GM18861 (cell line): ENCODE measurements around the gene PTPMT1.

Source experiments
- ATAC-seq: cut with Tn5 transposase; IDR thresholded peaks from one replicate; pipeline ENCODE4 v1.9.1; 2021; ENCODE audit not compliant: unreplicated experiment

PTPMT1 gene

DNA sequence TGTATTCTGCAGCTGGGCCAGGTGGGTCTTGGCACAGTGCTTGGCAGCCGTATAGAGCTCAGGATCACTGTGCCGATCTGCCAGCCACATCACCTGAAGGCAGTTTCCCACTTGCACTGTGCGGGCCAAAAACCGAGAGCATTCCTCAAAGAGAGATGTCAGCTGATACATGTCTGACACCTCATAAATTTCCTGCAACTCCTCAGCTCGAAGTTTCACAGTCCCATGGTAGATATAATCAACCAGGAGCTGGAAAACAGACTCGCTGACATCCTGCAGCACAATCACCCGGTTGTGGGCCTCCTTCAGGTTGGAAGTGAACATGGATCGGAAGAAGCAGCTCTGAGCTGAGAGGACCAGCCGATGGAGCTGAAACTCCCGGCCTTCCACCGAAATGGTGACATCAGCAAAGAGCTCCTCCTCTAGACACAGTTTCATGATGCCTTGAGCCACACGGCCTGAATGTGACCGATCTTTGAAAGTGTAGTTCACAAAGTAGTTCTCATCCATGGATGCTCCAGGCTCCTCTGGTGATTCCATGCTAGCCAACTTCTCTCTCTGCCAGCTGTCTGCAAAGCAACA lies 12.2 kb downstream of the PTPMT1 start:
- ATAC-seq: no peak

GRCh38 chr11:47578524-47579494 lies 13.4 kb downstream of the PTPMT1 start, which contains the start of the genes KBTBD4 and NDUFS3:
Gene KBTBD4, minus strand, starts transcription at chr11:47578970. Its CDS starts 19 bp downstream, at chr11:47578951.
Gene NDUFS3, plus strand, starts transcription at chr11:47579074. Its CDS starts 18 bp downstream, at chr11:47579092.
- ATAC-seq: peak; percentile 79

- no peak for ATAC-seq
These were observed 18.4 kb downstream of the PTPMT1 start for GRCh38 chr11:47583844-47584243.

- no peak for ATAC-seq
These were observed 20.9 kb downstream of the PTPMT1 start, which contains the start of gene FAM180B for GRCh38 chr11:47586098-47586855. Gene FAM180B, plus strand, starts transcription at chr11:47586678. Its CDS starts 91 bp downstream, at chr11:47586769.

GRCh38 chr11:47587039-47587716 lies 21.8 kb downstream of the PTPMT1 start:
- ATAC-seq: no peak

- ATAC-seq: no peak
These were observed 22.4 kb downstream of the PTPMT1 start for GRCh38 chr11:47587723-47588326.

GRCh38 chr11:47589118-47589517 lies 23.7 kb downstream of the PTPMT1 start:
- ATAC-seq: no peak

DNA sequence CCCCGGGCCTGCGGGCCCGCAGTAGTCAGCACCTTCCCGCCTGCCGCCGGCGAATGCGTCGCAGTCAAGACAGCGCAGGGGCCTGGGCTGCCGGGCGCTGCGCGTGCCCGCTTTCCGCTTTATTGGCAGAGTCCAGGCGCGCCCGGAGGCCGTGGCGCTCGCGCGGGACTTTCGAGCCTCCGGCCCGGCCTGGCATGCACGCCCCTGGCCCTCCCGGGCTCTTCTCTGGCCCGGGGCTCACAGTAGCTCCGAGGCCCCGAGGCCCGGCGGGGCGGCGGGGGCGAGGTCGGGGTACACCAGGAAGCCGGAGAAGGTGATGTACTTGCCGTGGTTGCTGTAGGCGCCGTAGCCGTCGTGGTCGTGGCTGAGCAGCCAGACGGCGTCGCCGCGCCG lies 24.2 kb downstream of the PTPMT1 start:
- ATAC-seq: no peak

- no peak for ATAC-seq
These were observed 24.8 kb downstream of the PTPMT1 start for GRCh38 chr11:47589977-47590861.

DNA sequence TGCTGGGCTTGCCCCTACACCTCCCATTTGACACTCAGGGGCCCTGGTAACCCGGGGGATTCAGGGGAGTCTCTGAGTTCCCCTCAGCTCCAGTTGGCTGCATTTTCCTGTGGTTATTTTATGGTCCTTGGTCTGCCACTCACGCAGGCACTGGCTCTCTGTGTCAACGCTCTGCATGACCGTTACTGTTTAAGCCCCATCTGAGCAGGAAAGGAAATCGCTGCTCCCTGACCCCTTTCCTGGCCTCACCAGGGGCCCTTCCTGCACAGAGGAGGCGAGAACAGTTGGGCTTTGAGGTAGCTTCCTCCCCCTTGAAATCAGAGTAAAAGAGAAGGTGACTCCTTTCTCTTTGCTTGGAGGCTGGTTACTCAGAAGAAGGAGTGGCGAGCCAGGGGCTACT lies 26.4 kb downstream of the PTPMT1 start:
- ATAC-seq: no peak

DNA sequence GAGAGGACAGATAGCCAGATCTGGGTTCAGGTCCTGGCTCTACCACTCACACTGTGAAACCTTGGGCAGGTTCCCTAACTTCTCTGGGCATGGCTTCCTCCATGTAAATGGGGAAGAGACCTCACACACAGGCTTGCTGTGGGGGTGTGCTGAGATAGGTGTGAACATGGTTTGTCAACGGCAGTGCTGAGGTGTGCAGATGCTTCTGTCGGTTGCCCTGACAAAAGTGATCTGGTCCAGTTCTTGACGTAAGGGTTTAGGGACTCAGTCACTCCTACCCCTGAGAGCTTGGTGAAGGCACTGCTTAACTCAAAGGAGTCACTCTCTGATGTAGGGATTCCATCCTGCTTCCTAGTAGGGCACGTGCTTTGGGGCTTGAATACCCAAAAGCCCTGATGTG lies 26.9 kb downstream of the PTPMT1 start:
- no peak for ATAC-seq

GRCh38 chr11:47592970-47593369 lies 27.6 kb downstream of the PTPMT1 start:
- ATAC-seq: no peak

- ATAC-seq: no peak
These were observed 28.1 kb downstream of the PTPMT1 start for GRCh38 chr11:47593492-47593933.

GRCh38 chr11:47593934-47594855 lies 28.8 kb downstream of the PTPMT1 start, which contains the start of gene C1QTNF4:
Gene C1QTNF4, minus strand, starts transcription at chr11:47594411. Its CDS starts 3,601 bp downstream, at chr11:47590810.
- no peak for ATAC-seq

DNA sequence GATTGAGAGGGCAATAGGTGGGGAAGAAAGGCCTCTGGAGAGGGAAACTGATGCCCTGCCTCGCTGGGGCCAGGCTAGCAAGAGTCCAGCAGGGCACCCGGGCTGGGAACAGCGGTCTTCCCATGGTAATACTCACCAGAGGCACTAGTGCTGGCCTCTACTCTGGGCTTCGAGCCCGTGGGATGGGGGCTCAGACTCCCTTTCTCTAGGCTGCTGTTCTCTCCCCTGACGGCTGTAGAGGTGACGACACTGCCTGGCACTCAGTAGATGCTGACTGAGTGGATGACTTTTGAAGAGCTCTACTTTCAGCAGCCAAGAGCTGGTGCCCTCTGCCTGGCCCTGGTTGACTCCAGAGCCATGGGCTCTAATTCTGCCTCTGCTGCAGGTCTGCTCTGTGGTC lies 29.6 kb downstream of the PTPMT1 start:
- ATAC-seq: no peak

- ATAC-seq: no peak
These were observed 30.6 kb downstream of the PTPMT1 start for GRCh38 chr11:47595967-47596366.

- ATAC-seq: no peak
These were observed 34.5 kb downstream of the PTPMT1 start for GRCh38 chr11:47599902-47600301.

- ATAC-seq: no peak
These were observed 37.9 kb downstream of the PTPMT1 start for GRCh38 chr11:47603295-47603694.
